Mucosa of descending colon (tissue), 3 donors: ENCODE results near the gene NDUFV3. TPM values are rescaled to one million over a fixed set of nuclear protein-coding genes. Genes with fewer than 3 reads are reported as not detected.
"Not testable (repeated sequence)": the region's sequence is repeated elsewhere in the genome, so short reads cannot be mapped to it uniquely, and the experiment has no call there.

Experiments used
- ATAC-seq: fragments of 200-7000 bp; cut with Tn5 transposase; one replicate; pipeline ENCODE4 v1.9.1; 2020; ENCODE audit warnings: mild to moderate bottlenecking, moderate library complexity
- DNase-seq, 3 donors: peaks; one replicate each; pipeline ENCODE4 v3.0.0-alpha.2; 2020
- H3K36me3 ChIP-seq: fragments of 200-600 bp; one replicate; pipeline ENCODE4 v1.8.0; 2021; ENCODE audit warnings: low read depth, mild to moderate bottlenecking
- H3K4me1 ChIP-seq: fragments of 200-600 bp; one replicate; pipeline ENCODE4 v1.8.0; 2021; ENCODE audit warnings: low read depth, mild to moderate bottlenecking
- H3K4me3 ChIP-seq: fragments of 200-600 bp; one replicate; pipeline ENCODE4 v1.8.0; 2021; ENCODE audit warnings: mild to moderate bottlenecking
- H3K9me3 ChIP-seq: fragments of 200-600 bp; one replicate; pipeline ENCODE4 v1.8.0; 2021; ENCODE audit warnings: mild to moderate bottlenecking
- CTCF ChIP-seq: fragments of 200-600 bp; IDR thresholded peaks from one replicate; pipeline ENCODE4 v1.8.0; 2022; ENCODE audit warnings: antibody characterized with exemption, mild to moderate bottlenecking
- intact Hi-C, 2 donors: fragments of 100-400 bp; cut with DNase I in 1 of 2; cut with micrococcal nuclease in 1 of 2; formaldehyde crosslinking; loops; one replicate each; pipeline versions ENCODE4 v1.11.0 to v1.11.1; 2022; cut with DNase I, micrococcal nuclease
- total RNA-seq, 3 donors: library from RNA; stranded (reverse); fragmentation: NEBNext Ultra II Directional in 2 of 3; extraction: Animal tissue kit (Norgen Biotek cat#: 25700) in 2 of 3; gene quantifications; one replicate each; pipeline versions ENCODE4 v1.2.1 to v1.2.4, GENCODE V29; 2021 to 2023
- donor health status: DM: no; HTN: no; CAD: no; lungs with moderate emphysema.
- donor health status: DM: no; HTN: no; CAD: no.
- donor health status: DM: no; HTN: yes; CAD: no.

NDUFV3 gene
- total RNA-seq, 3 donors from 2014 or later: 36.9 to 54.4 (median 38.5) TPM

- Histone ChIP-seq H3K36me3 (peaks cover 4% of the 10 kb centered on the region), H3K4me3 (no peak overlapping the region), H3K4me1 (no peaks in the 10 kb centered on the region), H3K9me3 (no peaks in the 10 kb centered on the region)
- ATAC-seq: no peak
- DNase-seq: peak in 1 of 3 donors; percentile 10
- intact Hi-C loops: no loop called here
- no peak for TF ChIP-seq CTCF
These were observed 45.4 kb upstream of the NDUFV3 start for GRCh38 chr21:42847726-42848125.

GRCh38 chr21:42848144-42848931 is 44.8 kb upstream of the NDUFV3 start:
- H3K4me3 ChIP-seq, H3K9me3 ChIP-seq, H3K4me1 ChIP-seq, intact Hi-C loops, H3K36me3 ChIP-seq, ATAC-seq: not testable (repeated sequence)
- DNase-seq: peak in 2 of 3 donors; percentile 3 to 15

- H3K36me3 ChIP-seq: no peaks in the 10 kb centered on the region
- no peaks in the 10 kb centered on the region for H3K4me1 ChIP-seq
- TF ChIP-seq CTCF: no peak
- intact Hi-C loops: no loop called here
- no peaks in the 10 kb centered on the region for H3K9me3 ChIP-seq
- H3K4me3 ChIP-seq: no peak overlapping the region
- peak in 2 of 3 donors; percentile 14 to 29 for DNase-seq
- ATAC-seq: no peak
These were observed 44.0 kb upstream of the NDUFV3 start for GRCh38 chr21:42848932-42849758.

- TF ChIP-seq CTCF: no peak
- Histone ChIP-seq H3K36me3 (peaks cover 4% of the 10 kb centered on the region), H3K4me3 (no peak overlapping the region), H3K4me1 (no peaks in the 10 kb centered on the region), H3K9me3 (no peaks in the 10 kb centered on the region)
- ATAC-seq (no peak), DNase-seq (peak in 1 of 3 donors; percentile 36)
- intact Hi-C loops: no loop called here
These were observed 43.2 kb upstream of the NDUFV3 start for GRCh38 chr21:42849759-42850412.

GRCh38 chr21:42850463-42850862 is 42.6 kb upstream of the NDUFV3 start:
- DNase-seq: peak in 1 of 3 donors; percentile 20
- H3K4me3 ChIP-seq: no peak overlapping the region
- peaks cover 4% of the 10 kb centered on the region for H3K36me3 ChIP-seq
- ATAC-seq: no peak
- no peak for TF ChIP-seq CTCF
- H3K9me3 ChIP-seq: no peaks in the 10 kb centered on the region
- intact Hi-C loops: no loop called here
- H3K4me1 ChIP-seq: no peaks in the 10 kb centered on the region
